Sigmoid colon (tissue), 4 donors: ENCODE measurements around the gene RAE1.

Source experiments
- CTCF ChIP-seq, 4 experiments: fragments of 450-650 bp in 3 of 4; fragments of 200-600 bp in 1 of 4; IDR thresholded peaks; one replicate each; pipeline ENCODE4 v1.5.1; 2016 to 2019; ENCODE audit warnings: antibody characterized with exemption in 4 of 4, mild to moderate bottlenecking in 3 of 4, moderate library complexity in 2 of 4
- POLR2A ChIP-seq, 2 donors: fragments of 450-650 bp; IDR thresholded peaks; one replicate each; pipeline ENCODE4 v1.6.1; 2016; ENCODE audit warnings: antibody characterized with exemption in 2 of 2, mild to moderate bottlenecking in 2 of 2, moderate library complexity in 2 of 2
- POLR2AphosphoS5 ChIP-seq, 4 donors: sonication (generic); formaldehyde crosslinking; IDR thresholded peaks; one replicate each; pipeline ENCODE4 v1.6.1; 2017; ENCODE audit warnings: antibody characterized with exemption in 4 of 4

GRCh38 chr20:57387463-57387862, 36.4 kb downstream of the RAE1 start:
- TF ChIP-seq CTCF (IDR thresholded peaks at IDR 0.05) = no peak
- no peak for TF ChIP-seq POLR2AphosphoS5 (IDR thresholded peaks at IDR 0.05)
- TF ChIP-seq POLR2A (IDR thresholded peaks at IDR 0.05) = no peak
